ENCODE measurements around the gene NSUN3. TPM values are rescaled to one million over a fixed set of nuclear protein-coding genes. Genes with fewer than 3 reads are reported as not detected.

NSUN3 gene
- polyA plus RNA-seq, 1 of the 3 experiments (the other 2 are of a cell fraction), result 2.9 TPM

DNA sequence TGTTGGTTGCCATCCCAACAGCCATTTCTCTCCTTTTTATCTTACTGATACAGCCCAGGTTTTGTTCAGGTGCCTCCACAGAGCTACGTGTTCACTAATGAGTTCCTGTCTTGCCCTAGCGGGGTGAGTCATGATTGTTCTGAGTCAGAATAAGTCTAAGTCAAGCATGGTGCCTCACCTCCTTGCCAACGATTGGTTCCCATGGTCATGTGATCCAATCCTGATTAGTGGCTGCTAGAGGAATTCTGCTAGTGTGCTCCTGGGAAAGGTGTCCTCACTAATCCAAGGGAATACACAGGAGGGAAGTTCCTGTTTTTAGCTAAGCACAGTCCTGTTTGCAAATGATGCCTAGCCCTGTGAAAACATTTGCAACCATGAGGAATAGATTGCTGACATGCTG, 99.8 kb downstream of the NSUN3 start:
- Histone ChIP-seq H3K4me1 (ENCODE audit: control insufficient read depth in 1 of 2, insufficient read depth in 2 of 2, low read depth in 1 of 2, low read length in 1 of 2) (peaks cover 7 to 16% of the 10 kb centered on the region in 2 experiments; a peak in 3 of 4 replicates), H3K27me3 (ENCODE audit: insufficient read depth) (no peaks in the 10 kb centered on the region), H3K9me2 (no peaks in the 10 kb centered on the region), H3K9me3 (no peaks in the 10 kb centered on the region), H3K4me2 (no peak overlapping the region), H4K20me1 (ENCODE audit: insufficient read depth) (no peaks in the 10 kb centered on the region), H3K79me2 (ENCODE audit: insufficient read depth) (no peaks in the 10 kb centered on the region), H3F3A (replicated peaks; ENCODE audit: insufficient read depth) (no peaks in the 10 kb centered on the region), H3K27ac (ENCODE audit: low read depth in 2 of 2, low read length in 1 of 2) (no peak overlapping the region), H3K9ac (no peak overlapping the region), H3K36me3 (replicated peaks in 1 of 2; ENCODE audit: control insufficient read depth in 1 of 2, insufficient read depth in 2 of 2, low read length in 1 of 2) (no peaks in the 10 kb centered on the region), H2AFZ (ENCODE audit: low read depth) (peak overlapping the region; percentile 40; the same call in 1 of the 2 replicates), H3K4me3 (ENCODE audit: low read depth in 2 of 2, low read length in 1 of 2) (no peak overlapping the region)
- TF ChIP-seq EP300 (IDR thresholded peaks at IDR 0.05; ENCODE audit: borderline replicate concordance in 1 of 2, low read depth in 1 of 2, low read length in 1 of 2) (no peak), FOSL2 (IDR thresholded peaks at IDR 0.05; ENCODE audit: borderline replicate concordance, low read depth) (peak; percentile 66; the same call in 1 of the 2 replicates), JUND (IDR thresholded peaks at IDR 0.05) (peak; percentile 37), GABPA (IDR thresholded peaks at IDR 0.05; ENCODE audit: low read depth) (no peak), MEF2A (IDR thresholded peaks at IDR 0.05; ENCODE audit: borderline replicate concordance, low read depth) (no peak)
- TF ChIP-seq, protein P1, sequence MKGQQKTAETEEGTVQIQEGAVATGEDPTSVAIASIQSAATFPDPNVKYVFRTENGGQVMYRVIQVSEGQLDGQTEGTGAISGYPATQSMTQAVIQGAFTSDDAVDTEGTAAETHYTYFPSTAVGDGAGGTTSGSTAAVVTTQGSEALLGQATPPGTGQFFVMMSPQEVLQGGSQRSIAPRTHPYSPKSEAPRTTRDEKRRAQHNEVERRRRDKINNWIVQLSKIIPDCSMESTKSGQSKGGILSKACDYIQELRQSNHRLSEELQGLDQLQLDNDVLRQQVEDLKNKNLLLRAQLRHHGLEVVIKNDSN (IDR thresholded peaks at IDR 0.05; ENCODE audit: borderline replicate concordance, low read depth), result peak; percentile 85
- POLR2A ChIA-PET, result no interaction called here
- WGBS (ENCODE audit: low lambda C conversion rate), result 55% methylated on average over 3 of the region's 3 CpGs
- no peak for DNase-seq
- CTCF ChIA-PET, result no interaction called here

DNA sequence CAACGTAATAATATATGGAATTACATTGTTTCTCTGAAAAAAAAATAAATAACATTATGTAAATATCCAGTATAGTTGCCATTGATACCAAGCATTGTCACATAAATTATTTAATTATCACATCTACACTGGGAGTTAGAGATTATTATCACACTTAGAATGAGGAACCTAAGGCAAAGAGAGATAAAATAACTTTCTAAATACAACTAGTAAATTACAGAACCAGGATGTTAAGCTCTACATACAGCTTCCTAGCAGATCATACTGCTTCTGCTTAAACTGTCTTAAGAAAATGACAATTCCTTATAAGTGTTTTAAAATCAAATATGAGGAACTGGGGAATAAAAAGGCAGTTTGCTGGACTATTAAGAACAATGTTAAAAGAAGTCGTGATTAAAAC, 104.5 kb downstream of the NSUN3 start:
- no peak overlapping the region for H3K27ac ChIP-seq (ENCODE audit: low read depth in 2 of 2, low read length in 1 of 2)
- H3K9me2 ChIP-seq, result no peaks in the 10 kb centered on the region
- H3K79me2 ChIP-seq (ENCODE audit: insufficient read depth), result no peaks in the 10 kb centered on the region
- no peak overlapping the region for H3K4me2 ChIP-seq
- H4K20me1 ChIP-seq (ENCODE audit: insufficient read depth), result no peaks in the 10 kb centered on the region
- H3K9ac ChIP-seq, result no peak overlapping the region
- no peaks in the 10 kb centered on the region for H3K27me3 ChIP-seq (ENCODE audit: insufficient read depth)
- no peak overlapping the region for H2AFZ ChIP-seq (ENCODE audit: low read depth)
- TF ChIP-seq, protein P2, sequence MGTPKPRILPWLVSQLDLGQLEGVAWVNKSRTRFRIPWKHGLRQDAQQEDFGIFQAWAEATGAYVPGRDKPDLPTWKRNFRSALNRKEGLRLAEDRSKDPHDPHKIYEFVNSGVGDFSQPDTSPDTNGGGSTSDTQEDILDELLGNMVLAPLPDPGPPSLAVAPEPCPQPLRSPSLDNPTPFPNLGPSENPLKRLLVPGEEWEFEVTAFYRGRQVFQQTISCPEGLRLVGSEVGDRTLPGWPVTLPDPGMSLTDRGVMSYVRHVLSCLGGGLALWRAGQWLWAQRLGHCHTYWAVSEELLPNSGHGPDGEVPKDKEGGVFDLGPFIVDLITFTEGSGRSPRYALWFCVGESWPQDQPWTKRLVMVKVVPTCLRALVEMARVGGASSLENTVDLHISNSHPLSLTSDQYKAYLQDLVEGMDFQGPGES (IDR thresholded peaks at IDR 0.05; ENCODE audit: low read depth, low read length), result no peak
- TF ChIP-seq FOXJ3 (CRISPR knock-in tag; IDR thresholded peaks at IDR 0.05) (no peak), FOSL2 (IDR thresholded peaks at IDR 0.05; ENCODE audit: borderline replicate concordance, low read depth) (no peak), YY1 (IDR thresholded peaks at IDR 0.05; ENCODE audit: low read depth) (no peak), RXRA (IDR thresholded peaks at IDR 0.05; ENCODE audit: borderline replicate concordance, low read depth) (no peak), MEF2A (IDR thresholded peaks at IDR 0.05; ENCODE audit: borderline replicate concordance, low read depth) (no peak), SIN3A (IDR thresholded peaks at IDR 0.05; ENCODE audit: borderline replicate concordance, low read depth, low read length) (no peak), POLR2AphosphoS5 (IDR thresholded peaks at IDR 0.05; ENCODE audit: low read depth, low read length) (no peak), RCOR1 (IDR thresholded peaks at IDR 0.05; ENCODE audit: low read length) (no peak), ELF1 (IDR thresholded peaks at IDR 0.05) (no peak), GATA2 (CRISPR knock-in tag; IDR thresholded peaks at IDR 0.05) (no peak), NFIC (IDR thresholded peaks at IDR 0.05; ENCODE audit: borderline replicate concordance) (no peak)
- TF ChIP-seq, protein P3, sequence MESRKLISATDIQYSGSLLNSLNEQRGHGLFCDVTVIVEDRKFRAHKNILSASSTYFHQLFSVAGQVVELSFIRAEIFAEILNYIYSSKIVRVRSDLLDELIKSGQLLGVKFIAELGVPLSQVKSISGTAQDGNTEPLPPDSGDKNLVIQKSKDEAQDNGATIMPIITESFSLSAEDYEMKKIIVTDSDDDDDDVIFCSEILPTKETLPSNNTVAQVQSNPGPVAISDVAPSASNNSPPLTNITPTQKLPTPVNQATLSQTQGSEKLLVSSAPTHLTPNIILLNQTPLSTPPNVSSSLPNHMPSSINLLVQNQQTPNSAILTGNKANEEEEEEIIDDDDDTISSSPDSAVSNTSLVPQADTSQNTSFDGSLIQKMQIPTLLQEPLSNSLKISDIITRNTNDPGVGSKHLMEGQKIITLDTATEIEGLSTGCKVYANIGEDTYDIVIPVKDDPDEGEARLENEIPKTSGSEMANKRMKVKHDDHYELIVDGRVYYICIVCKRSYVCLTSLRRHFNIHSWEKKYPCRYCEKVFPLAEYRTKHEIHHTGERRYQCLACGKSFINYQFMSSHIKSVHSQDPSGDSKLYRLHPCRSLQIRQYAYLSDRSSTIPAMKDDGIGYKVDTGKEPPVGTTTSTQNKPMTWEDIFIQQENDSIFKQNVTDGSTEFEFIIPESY (IDR thresholded peaks at IDR 0.05; ENCODE audit: borderline replicate concordance, low read depth), result no peak
- H3K4me3 ChIP-seq (ENCODE audit: low read depth in 2 of 2, low read length in 1 of 2), result no peak overlapping the region
- H3K36me3 ChIP-seq (replicated peaks in 1 of 2; ENCODE audit: control insufficient read depth in 1 of 2, insufficient read depth in 2 of 2, low read length in 1 of 2), result no peaks in the 10 kb centered on the region
- 83% methylated on average over 2 of the region's 2 CpGs for WGBS (ENCODE audit: low lambda C conversion rate)
- CTCF ChIA-PET, result interaction anchor here (0.6 kb wide), 1 partner anchor 9 kb away, joined by 3 read pairs; no protein-coding TSS in a partner anchor
- H3K9me3 ChIP-seq, result no peaks in the 10 kb centered on the region
- peaks cover 4 to 20% of the 10 kb centered on the region in 2 experiments; a peak in 2 of 4 replicates for H3K4me1 ChIP-seq (ENCODE audit: control insufficient read depth in 1 of 2, insufficient read depth in 2 of 2, low read depth in 1 of 2, low read length in 1 of 2)
- POLR2A ChIA-PET, result no interaction called here
- no peak for DNase-seq
- no peaks in the 10 kb centered on the region for H3F3A ChIP-seq (replicated peaks; ENCODE audit: insufficient read depth)
